Neural cell (in vitro differentiated cells): ENCODE results near the gene CD1C. TPM values are rescaled to one million over a fixed set of nuclear protein-coding genes. Genes with fewer than 3 reads are reported as not detected.

ENCODE experiments used
- H2AFZ ChIP-seq: fragments of 200-600, 300-800 bp; sonication (generic), shearing (Covaris generic); 2 replicates; pipeline ENCODE4 v1.6.0; 2014; ENCODE audit warnings: low read depth, mild to moderate bottlenecking, antibody characterized with exemption, low read length, moderate library complexity
- H3F3A ChIP-seq: fragments of 200-600 bp; shearing (Covaris generic); 2 replicates; pipeline ENCODE4 v1.6.1; 2016; ENCODE audit warnings: mild to moderate bottlenecking, moderate library complexity, mixed read lengths, antibody characterized with exemption, low read length; ENCODE audit not compliant: insufficient read depth, poor library complexity, severe bottlenecking
- H3K27ac ChIP-seq: fragments of 200-600, 300-800 bp; sonication (generic), shearing (Covaris generic); 2 replicates; pipeline ENCODE4 v1.5.1; 2014; ENCODE audit warnings: mild to moderate bottlenecking, low read length, moderate library complexity
- H3K27me3 ChIP-seq: fragments of 300-800, 200-600 bp; sonication (generic), shearing (Covaris generic); 2 replicates; pipeline ENCODE4 v1.6.0; 2014; ENCODE audit warnings: mild to moderate bottlenecking, low read depth, low read length, moderate library complexity; ENCODE audit not compliant: insufficient read depth
- H3K36me3 ChIP-seq: fragments of 300-800, 200-600 bp; sonication (generic), shearing (Covaris generic); 2 replicates; pipeline ENCODE4 v1.5.1; 2014; ENCODE audit warnings: mild to moderate bottlenecking, antibody characterized with exemption, low read length, moderate library complexity; ENCODE audit not compliant: insufficient read depth
- H3K4me2 ChIP-seq: fragments of 300-800, 200-600 bp; sonication (generic), shearing (Covaris generic); 2 replicates; pipeline ENCODE4 v1.6.0; 2014; ENCODE audit warnings: mild to moderate bottlenecking, low read length
- H3K4me3 ChIP-seq: fragments of 300-800, 200-600 bp; sonication (generic), shearing (Covaris generic); 2 replicates; pipeline ENCODE4 v1.5.1; 2014; ENCODE audit warnings: mild to moderate bottlenecking, low read length, moderate library complexity
- H3K79me2 ChIP-seq: fragments of 200-600 bp; shearing (Covaris generic); replicated peaks from 2 replicates; pipeline ENCODE4 v1.6.0; 2014; ENCODE audit warnings: mild to moderate bottlenecking, low read length, moderate library complexity; ENCODE audit not compliant: insufficient read depth
- H3K9ac ChIP-seq: fragments of 300-800, 200-600 bp; sonication (generic), shearing (Covaris generic); 2 replicates; pipeline ENCODE4 v1.6.1; 2016; ENCODE audit warnings: mild to moderate bottlenecking, low read length, mixed read lengths
- H3K9me2 ChIP-seq: fragments of 200-600 bp; shearing (Covaris generic); 2 replicates; pipeline ENCODE4 v1.6.1; 2016; ENCODE audit warnings: mild to moderate bottlenecking, low read length, mixed read lengths; ENCODE audit not compliant: insufficient read depth
- H3K9me3 ChIP-seq: fragments of 200-600, 300-800 bp; sonication (generic), shearing (Covaris generic); 2 replicates; pipeline ENCODE4 v1.6.1; 2016; ENCODE audit warnings: mild to moderate bottlenecking, mixed run types, low read length, moderate library complexity, mixed read lengths
- H4K20me1 ChIP-seq: fragments of 200-600 bp; shearing (Covaris generic); 2 replicates; pipeline ENCODE4 v1.6.1; 2016; ENCODE audit warnings: mild to moderate bottlenecking, mixed run types; ENCODE audit not compliant: insufficient read depth
- CTCF ChIP-seq: fragments of 450-650 bp; IDR thresholded peaks from 2 replicates; pipeline ENCODE4 v1.5.1; 2014; ENCODE audit warnings: antibody characterized with exemption, mild to moderate bottlenecking, moderate library complexity; ENCODE audit not compliant: poor library complexity, severe bottlenecking
- EP300 ChIP-seq: fragments of 450-650 bp; conservative IDR thresholded peaks from 2 replicates; pipeline ENCODE4 v1.6.1; 2014; ENCODE audit warnings: antibody characterized with exemption, mild to moderate bottlenecking, moderate library complexity; ENCODE audit not compliant: poor library complexity, severe bottlenecking
- EZH2 ChIP-seq: fragments of 200-600, 300-800 bp; shearing (Covaris generic), sonication (generic); IDR thresholded peaks from 2 replicates; pipeline ENCODE4 v1.6.1; 2014; ENCODE audit warnings: antibody characterized with exemption, low read length, borderline replicate concordance, mild to moderate bottlenecking; ENCODE audit not compliant: insufficient read depth, poor library complexity, severe bottlenecking
- MXI1 ChIP-seq: fragments of 450-650 bp; conservative IDR thresholded peaks from 2 replicates; pipeline ENCODE4 v1.6.1; 2014; ENCODE audit warnings: antibody characterized with exemption, mild to moderate bottlenecking; ENCODE audit not compliant: poor library complexity, severe bottlenecking
- POLR2AphosphoS5 ChIP-seq: IDR thresholded peaks from 2 replicates; pipeline ENCODE4 v1.6.1; 2012
- RAD21 ChIP-seq: fragments of 450-650 bp; conservative IDR thresholded peaks from 2 replicates; pipeline ENCODE4 v1.6.1; 2014; ENCODE audit warnings: antibody characterized with exemption, mild to moderate bottlenecking, moderate library complexity
- SMC3 ChIP-seq: fragments of 450-650 bp; conservative IDR thresholded peaks from 2 replicates; pipeline ENCODE4 v1.6.1; 2014; ENCODE audit warnings: antibody characterized with exemption, mild to moderate bottlenecking, moderate library complexity; ENCODE audit not compliant: poor library complexity
- TAF1 ChIP-seq: IDR thresholded peaks from 2 replicates; pipeline ENCODE4 v1.6.1; 2012; ENCODE audit warnings: low read depth
- polyA plus RNA-seq: library from polyadenylated mRNA; depleted of rRNA; stranded (reverse); fragments of >200 nt; gene quantifications from 2 replicates; pipeline ENCODE4 v1.2.3, GENCODE V29; 2014
- TF ChIP-seq, protein P1 (sequence below): IDR thresholded peaks from 2 replicates; pipeline ENCODE4 v1.6.1; 2012; ENCODE audit warnings: borderline replicate concordance

The CD1C gene
- polyA plus RNA-seq, 1 donor from 2014 or later: not detected

- Histone ChIP-seq H3K4me3 (no peak overlapping the region), H3K79me2 (no peaks in the 10 kb centered on the region), H3K27ac (no peak overlapping the region), H3K4me2 (no peak overlapping the region), H3K9me2 (no peaks in the 10 kb centered on the region), H4K20me1 (no peaks in the 10 kb centered on the region), H3F3A (no peaks in the 10 kb centered on the region), H3K9ac (no peak overlapping the region), H3K36me3 (no peaks in the 10 kb centered on the region), H3K27me3 (no peaks in the 10 kb centered on the region), H2AFZ (no peak overlapping the region), H3K9me3 (no peaks in the 10 kb centered on the region)
- TF ChIP-seq TAF1 (no peak), EZH2 (no peak), MXI1 (no peak), CTCF (no peak), POLR2AphosphoS5 (no peak), RAD21 (no peak), SMC3 (no peak), EP300 (no peak)
- TF ChIP-seq, protein P1, sequence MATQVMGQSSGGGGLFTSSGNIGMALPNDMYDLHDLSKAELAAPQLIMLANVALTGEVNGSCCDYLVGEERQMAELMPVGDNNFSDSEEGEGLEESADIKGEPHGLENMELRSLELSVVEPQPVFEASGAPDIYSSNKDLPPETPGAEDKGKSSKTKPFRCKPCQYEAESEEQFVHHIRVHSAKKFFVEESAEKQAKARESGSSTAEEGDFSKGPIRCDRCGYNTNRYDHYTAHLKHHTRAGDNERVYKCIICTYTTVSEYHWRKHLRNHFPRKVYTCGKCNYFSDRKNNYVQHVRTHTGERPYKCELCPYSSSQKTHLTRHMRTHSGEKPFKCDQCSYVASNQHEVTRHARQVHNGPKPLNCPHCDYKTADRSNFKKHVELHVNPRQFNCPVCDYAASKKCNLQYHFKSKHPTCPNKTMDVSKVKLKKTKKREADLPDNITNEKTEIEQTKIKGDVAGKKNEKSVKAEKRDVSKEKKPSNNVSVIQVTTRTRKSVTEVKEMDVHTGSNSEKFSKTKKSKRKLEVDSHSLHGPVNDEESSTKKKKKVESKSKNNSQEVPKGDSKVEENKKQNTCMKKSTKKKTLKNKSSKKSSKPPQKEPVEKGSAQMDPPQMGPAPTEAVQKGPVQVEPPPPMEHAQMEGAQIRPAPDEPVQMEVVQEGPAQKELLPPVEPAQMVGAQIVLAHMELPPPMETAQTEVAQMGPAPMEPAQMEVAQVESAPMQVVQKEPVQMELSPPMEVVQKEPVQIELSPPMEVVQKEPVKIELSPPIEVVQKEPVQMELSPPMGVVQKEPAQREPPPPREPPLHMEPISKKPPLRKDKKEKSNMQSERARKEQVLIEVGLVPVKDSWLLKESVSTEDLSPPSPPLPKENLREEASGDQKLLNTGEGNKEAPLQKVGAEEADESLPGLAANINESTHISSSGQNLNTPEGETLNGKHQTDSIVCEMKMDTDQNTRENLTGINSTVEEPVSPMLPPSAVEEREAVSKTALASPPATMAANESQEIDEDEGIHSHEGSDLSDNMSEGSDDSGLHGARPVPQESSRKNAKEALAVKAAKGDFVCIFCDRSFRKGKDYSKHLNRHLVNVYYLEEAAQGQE: no peak
These were observed 40.0 kb downstream of the CD1C start for GRCh38 chr1:158329733-158330132.

GRCh38 chr1:158330391-158331105, 40.8 kb downstream of the CD1C start:
- H3K4me2 ChIP-seq: no peak overlapping the region
- no peak overlapping the region for H3K4me3 ChIP-seq
- H3K9ac ChIP-seq: no peak overlapping the region
- H3K27ac ChIP-seq: no peak overlapping the region
- H3K27me3 ChIP-seq: no peaks in the 10 kb centered on the region
- H3K9me2 ChIP-seq: no peaks in the 10 kb centered on the region
- H3K36me3 ChIP-seq: no peaks in the 10 kb centered on the region
- no peaks in the 10 kb centered on the region for H3F3A ChIP-seq
- H3K9me3 ChIP-seq: no peaks in the 10 kb centered on the region
- no peaks in the 10 kb centered on the region for H3K79me2 ChIP-seq
- no peak overlapping the region for H2AFZ ChIP-seq
- no peaks in the 10 kb centered on the region for H4K20me1 ChIP-seq
- TF ChIP-seq EZH2: no peak
- TF ChIP-seq RAD21: no peak
- no peak for TF ChIP-seq POLR2AphosphoS5
- no peak for TF ChIP-seq SMC3
- no peak for TF ChIP-seq EP300
- TF ChIP-seq, protein P1: no peak
- no peak for TF ChIP-seq TAF1
- TF ChIP-seq MXI1: no peak
- TF ChIP-seq CTCF: no peak
